Measurements from ENCODE around the gene ZNF474.
"Not testable (repeated sequence)": the region's sequence is repeated elsewhere in the genome, so short reads cannot be mapped to it uniquely, and the experiment has no call there.

ZNF474 gene

GRCh38 chr5:122129306-122129705, at the start of gene ZNF474:
TSS of gene ZNF474 (plus strand) at chr5:122129546. CDS start at chr5:122151991, 22,445 bp downstream.
- no peak for DNase-seq

DNA sequence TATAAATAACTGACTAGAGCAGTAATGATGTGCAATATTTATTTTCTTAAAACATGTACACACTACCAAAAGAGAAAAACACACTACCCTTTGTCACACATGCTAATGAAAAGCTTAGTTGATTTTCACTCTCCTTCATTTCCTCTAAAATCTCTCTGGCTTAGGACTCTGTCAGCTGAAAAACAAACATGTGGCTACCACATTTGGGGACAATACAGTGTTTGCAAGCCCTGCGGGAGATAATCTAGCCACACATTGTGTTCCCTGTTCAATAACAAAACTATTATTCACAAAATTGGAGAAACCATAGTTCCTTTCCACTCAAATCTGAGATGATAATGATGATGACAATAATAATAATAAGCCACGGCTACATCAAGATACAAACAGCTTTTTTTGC, 47.8 kb upstream of the ZNF474 start:
- no peak for DNase-seq

DNA sequence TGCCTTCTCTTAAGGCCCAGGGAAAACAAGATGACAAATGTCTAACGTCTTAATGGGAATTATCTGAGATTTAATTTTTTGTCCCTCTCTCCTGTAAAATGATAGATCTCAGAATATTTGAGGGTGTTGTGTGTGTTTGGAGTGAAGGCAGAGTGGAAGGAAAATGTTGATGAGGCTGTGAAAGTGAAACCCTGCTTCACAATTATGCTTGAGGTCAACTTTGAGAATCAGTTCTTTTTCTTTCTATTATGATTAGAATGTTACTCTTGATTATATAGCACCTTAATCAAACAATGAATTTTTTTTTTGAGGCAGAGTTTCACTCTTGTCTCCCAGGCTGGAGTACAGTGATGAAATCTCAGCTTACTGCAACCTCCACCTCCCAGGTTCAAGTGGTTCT, 45.8 kb upstream of the ZNF474 start:
- no peak for DNase-seq

DNA sequence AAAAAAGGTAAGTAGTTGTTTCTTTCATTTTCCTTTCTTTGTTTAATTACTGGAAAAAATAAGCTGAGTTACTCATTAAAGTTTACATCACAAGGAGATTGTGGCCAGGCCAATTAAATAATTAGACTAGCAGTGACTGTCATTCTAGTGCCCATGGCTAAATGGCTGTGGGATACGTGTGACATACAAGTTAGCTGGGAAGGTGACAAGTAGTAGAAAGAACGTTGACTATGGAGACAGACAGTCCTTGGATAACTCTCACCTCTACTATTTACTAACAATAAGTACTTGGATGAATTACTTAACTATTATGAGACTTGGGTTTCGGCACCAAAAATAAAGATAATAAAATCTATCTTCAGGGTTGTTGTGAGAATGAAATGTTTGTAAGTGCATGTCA, 44.3 kb upstream of the ZNF474 start:
- DNase-seq: no peak

GRCh38 chr5:122089096-122090013, 40.0 kb upstream of the ZNF474 start:
- DNase-seq: no peak

- DNase-seq: peak; percentile 3 to 50
Observed at GRCh38 chr5:122091936-122092600, 37.3 kb upstream of the ZNF474 start.

GRCh38 chr5:122093415-122094180, 35.7 kb upstream of the ZNF474 start:
- DNase-seq: no peak

GRCh38 chr5:122094251-122094650, 35.1 kb upstream of the ZNF474 start:
- not testable (repeated sequence) for DNase-seq

GRCh38 chr5:122095158-122095557, 34.2 kb upstream of the ZNF474 start:
- no peak for DNase-seq

GRCh38 chr5:122097391-122097790, 32.0 kb upstream of the ZNF474 start:
- DNase-seq: no peak

DNA sequence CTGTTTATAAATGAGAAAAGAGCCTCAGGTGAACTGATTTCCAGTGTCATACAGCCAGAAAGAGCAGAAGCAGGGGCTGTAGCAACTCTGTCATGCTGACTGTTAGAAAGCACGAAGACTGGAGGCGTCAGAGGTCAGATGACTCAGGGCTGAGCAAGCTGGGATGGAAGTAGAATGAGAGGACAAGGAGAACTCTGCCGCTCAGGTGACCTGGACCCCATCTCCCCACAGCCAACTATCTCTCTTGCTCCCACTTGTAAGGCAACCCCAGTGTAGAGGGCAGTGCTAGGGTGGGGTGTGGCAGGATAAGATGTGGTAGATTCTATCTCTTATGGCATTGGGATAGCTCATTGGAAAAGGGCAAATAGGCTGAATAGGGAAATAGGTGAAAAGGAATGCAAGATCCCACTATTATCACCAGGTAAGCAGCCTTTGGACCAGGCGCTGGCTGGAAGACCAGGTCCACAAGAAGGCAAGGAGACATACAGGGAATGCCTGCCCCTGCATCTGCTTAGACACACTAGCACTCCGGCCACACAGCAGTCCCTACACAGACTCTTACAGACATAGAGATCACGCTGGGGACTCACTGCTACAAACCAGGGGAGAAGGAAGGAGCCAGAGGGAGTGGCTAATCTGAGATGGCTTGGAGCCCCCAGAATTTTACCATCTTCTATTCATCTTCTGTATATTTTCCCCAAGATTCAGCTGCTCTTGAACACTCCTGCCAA, 30.1 kb upstream of the ZNF474 start:
- no peak for DNase-seq

DNA sequence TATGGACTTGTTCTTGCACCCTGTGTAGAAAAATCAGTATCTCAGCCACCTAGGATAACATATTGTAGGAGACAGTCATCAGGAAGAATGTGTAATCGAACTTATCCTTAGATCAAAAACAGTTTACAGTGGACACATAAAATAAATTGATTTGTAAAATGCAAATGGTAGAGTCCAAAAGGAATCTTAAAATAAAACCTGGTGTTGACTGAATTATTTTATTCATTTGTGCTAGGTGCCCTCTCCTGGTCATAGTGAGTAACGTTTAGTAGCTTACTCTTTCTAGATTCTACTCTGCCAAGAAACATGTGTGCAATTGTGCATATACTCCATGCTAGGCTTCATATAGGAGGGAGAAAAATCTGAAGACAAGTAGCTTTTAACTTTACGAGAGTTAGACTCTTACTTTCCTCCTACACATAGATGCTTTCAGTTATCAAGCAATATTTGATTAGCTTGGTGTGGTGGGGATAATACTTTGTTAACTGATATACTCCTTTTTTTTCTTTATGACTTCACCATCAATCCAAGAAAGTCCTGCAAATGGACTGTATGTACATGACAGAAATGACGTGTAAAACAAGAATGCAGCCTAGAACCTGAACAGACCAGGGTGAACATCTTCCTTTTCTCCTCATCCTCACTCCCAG, 27.6 kb upstream of the ZNF474 start:
- peak; percentile 11 to 47 for DNase-seq

DNA sequence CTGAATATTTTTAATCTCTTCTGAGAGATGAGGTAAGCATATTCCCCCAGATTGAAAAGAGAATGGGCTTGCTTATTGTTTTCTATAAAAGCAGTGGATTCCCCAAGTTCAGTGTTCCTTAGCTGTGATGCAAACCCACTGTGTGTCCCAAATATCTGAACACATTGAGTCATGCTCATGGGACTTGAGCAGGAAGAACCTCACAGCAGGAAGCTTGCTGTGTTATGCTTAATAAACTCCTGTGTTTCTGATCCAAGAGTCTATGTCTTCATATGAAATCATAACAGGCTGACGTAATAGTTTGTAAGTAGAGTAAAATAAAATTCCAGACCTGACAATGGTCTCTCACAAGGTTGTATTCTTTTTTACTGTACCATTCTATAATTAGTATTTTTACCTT, 26.5 kb upstream of the ZNF474 start:
- no peak for DNase-seq

- no peak for DNase-seq
Observed at GRCh38 chr5:122105909-122106308, 23.4 kb upstream of the ZNF474 start.

DNA sequence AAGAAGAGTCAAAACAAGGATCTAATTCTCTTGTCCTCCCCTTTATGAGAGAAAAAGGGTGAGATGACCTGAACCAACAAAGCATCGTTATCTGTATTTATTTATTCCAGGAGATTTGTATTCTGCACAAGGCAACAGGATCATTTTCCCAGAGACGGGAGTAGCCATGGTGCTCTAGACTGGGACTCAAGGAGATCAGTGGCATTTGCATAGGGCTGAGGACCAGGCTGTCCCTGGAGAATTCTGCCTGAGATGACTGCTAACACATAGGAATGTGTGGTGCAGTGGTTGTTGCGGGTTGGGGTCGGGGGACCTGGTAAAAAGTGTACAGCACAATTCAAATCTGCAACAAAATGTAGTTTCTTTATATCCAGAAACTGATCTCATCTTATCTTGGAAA, 22.3 kb upstream of the ZNF474 start:
- DNase-seq: no peak

DNA sequence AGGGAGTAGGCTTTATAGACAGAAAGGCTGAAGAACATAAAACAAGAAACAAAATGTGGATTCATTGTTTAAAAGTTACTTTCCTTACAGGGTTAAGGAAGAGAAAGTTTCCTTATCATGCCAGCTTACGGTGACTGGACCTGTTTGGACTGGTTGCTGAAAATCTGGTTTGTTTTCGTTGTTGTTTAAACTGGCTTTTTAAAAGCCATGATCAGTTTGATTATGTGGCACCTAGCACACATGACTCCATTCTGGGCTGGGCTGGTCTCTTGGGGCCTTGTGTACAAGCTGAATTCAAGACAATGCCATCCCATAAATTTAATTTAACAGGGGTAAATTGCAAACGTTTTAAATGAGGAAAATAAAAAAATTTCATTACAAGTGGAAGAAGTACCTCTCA, 18.4 kb upstream of the ZNF474 start:
- no peak for DNase-seq

DNA sequence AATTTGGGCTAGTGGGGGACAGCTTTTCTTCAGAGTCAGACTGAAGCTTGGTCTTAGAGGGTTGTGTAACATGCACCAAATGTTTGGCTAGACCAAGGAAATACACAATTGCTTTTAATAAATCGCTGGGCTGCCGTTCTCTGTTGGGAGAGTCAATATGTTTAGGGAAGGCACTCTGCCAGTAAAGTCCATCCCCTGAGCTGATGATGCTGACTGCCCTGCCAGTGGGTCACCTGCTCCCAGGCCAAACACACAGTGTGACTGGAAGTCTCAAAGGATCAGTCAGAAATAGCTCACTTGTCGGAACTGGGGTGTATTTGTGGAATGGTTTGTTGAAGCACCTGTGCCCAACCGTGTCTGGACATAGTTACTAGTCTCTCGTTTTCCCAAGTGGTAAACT, 17.9 kb upstream of the ZNF474 start:
- no peak for DNase-seq

GRCh38 chr5:122112063-122112462, 17.3 kb upstream of the ZNF474 start:
- no peak for DNase-seq

DNA sequence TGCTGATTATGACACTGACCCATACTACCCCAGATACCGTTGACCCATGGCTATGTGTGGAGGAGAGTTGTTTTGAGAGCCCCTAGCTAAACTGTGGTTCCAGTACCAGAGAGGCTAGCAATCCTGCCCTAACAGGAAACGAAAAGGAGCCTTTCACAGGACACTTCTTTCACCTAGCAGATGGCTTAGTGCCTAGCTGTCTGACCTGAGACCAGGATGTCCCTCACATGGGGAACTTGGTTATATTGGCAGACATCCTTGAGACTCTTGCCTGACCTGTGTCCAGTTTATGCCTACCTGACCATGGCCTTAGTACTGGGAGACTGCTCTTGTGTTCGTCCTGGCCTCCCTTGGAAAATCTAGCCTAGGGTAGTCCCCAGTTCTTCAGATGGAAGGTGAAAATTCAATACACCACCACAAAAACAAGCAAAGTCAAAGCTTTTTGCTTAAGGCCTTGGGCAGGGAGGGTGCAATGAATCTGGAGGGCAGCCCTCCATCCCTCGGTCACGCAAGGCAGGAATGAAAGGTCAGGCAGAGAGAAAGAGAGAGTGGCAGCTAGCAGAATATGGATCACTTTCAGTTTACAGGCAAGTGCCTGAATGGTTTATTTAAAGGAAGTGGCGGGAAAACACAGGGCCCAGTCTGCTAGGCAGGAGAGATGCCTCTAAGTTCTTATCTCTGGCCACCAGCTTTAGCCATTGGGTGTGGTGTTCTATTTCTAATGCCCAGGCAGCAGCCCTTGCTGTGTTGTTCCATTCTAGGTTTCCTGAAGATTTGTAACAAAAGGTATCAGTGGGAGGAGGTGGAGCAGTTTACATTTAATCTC, 16.4 kb upstream of the ZNF474 start:
- DNase-seq: no peak

DNA sequence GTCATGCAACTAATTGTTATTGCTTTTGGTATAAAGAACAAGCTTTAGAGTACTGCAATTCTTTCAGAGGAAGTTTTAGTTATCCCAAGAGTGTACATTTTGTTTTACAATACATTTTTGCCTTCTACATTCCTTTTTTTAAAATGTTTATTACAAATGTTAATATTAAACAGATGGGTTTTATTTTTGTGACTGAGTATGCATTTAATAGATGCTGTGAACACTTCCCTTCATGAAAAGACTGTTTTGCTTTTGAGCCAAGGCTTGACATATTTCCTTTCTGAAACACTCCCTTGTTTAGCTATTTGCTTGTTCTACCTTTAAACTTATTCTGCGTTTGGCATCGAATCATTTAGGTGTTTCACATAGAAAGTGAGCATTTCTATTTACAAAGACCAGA, 14.8 kb upstream of the ZNF474 start:
- no peak for DNase-seq

- no peak for DNase-seq
Observed at GRCh38 chr5:122118356-122118948, 10.9 kb upstream of the ZNF474 start.
